ENCODE measurements around the gene LSM4. TPM values are rescaled to one million over a fixed set of nuclear protein-coding genes. Genes with fewer than 3 reads are reported as not detected.

LSM4 gene
- total and polyA plus RNA-seq, 2 of the 13 experiments (the other 11 are each of a cell fraction or from before 2014, with no cell fraction given), result 65.8 to 166 TPM

DNA sequence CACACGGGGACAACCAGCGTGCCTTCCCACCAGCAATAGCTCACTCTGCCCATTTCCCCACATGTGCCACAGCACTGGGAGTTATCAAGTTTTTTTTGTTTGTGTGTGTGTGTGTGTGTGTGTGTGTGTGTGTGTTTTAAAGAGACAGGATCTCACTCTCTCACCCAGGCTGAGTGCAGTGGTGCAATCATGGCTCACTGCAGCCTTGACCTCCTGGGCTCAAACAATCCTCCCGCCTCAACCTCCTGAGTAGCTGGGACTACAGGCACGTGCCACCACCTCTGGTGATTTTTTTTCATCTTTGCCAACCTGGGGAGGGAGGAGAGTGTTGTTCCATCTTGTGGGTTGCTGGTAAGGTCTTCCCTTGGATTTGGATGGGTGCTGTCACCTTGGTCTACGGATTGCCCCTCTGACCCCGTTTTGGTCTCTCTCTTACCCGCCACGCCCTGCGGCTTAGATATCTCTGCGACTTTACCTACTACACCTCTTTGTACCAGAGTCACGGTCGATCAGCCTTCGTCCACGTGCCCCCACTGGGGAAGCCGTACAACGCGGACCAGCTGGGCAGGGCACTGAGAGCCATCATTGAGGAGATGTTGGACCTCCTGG lies 40.2 kb upstream of the LSM4 start (continued):
- TF ChIP-seq ZNF441 (CRISPR knock-in tag; IDR thresholded peaks at IDR 0.05; ENCODE audit: borderline replicate concordance) (peak; percentile 58; the same call in 1 of the 2 replicates), SSRP1 (CRISPR knock-in tag; IDR thresholded peaks at IDR 0.05) (0 out of 2 replicates have a peak, but pooled peaks have one; percentile 33), SOX13 (IDR thresholded peaks at IDR 0.05) (peak; percentile 30; the same call in 1 of the 2 replicates), SOX13 (CRISPR knock-in tag; conservative IDR thresholded peaks at IDR 0.05 in 1 of 2, IDR thresholded peaks at IDR 0.05 in 1 of 2) (peak in 1 of 2 experiments; percentile 70; a peak in 2 of 4 replicates), ZNF598 (CRISPR knock-in tag; IDR thresholded peaks at IDR 0.05; ENCODE audit: borderline replicate concordance) (peak; percentile 7; the same call in 1 of the 2 replicates), ZNF460 (CRISPR knock-in tag; IDR thresholded peaks at IDR 0.05; ENCODE audit: borderline replicate concordance) (peak; percentile 79), ZBTB7B (CRISPR knock-in tag; IDR thresholded peaks at IDR 0.05) (peak; percentile 52; the same call in 1 of the 2 replicates), SPEN (CRISPR knock-in tag; IDR thresholded peaks at IDR 0.05; ENCODE audit: low read depth) (peak; percentile 58; the same call in 1 of the 2 replicates), TBX3 (IDR thresholded peaks at IDR 0.05; ENCODE audit: borderline replicate concordance) (peak; percentile 54; the same call in 1 of the 2 replicates), ZNF605 (CRISPR knock-in tag; IDR thresholded peaks at IDR 0.05) (0 out of 2 replicates have a peak, but pooled peaks have one; percentile 46), ZNF709 (CRISPR knock-in tag; IDR thresholded peaks at IDR 0.05) (no peak), FOXO1 (CRISPR knock-in tag; IDR thresholded peaks at IDR 0.05) (peak; percentile 28; the same call in 1 of the 2 replicates), ZNF75D (CRISPR knock-in tag; IDR thresholded peaks at IDR 0.05; ENCODE audit: borderline replicate concordance) (no peak), PHF21A (CRISPR knock-in tag; IDR thresholded peaks at IDR 0.05) (peak; percentile 53; the same call in 1 of the 2 replicates), RXRA (CRISPR knock-in tag; IDR thresholded peaks at IDR 0.05) (peak; percentile 54; the same call in 1 of the 2 replicates)
- TF ChIP-seq, protein P1, sequence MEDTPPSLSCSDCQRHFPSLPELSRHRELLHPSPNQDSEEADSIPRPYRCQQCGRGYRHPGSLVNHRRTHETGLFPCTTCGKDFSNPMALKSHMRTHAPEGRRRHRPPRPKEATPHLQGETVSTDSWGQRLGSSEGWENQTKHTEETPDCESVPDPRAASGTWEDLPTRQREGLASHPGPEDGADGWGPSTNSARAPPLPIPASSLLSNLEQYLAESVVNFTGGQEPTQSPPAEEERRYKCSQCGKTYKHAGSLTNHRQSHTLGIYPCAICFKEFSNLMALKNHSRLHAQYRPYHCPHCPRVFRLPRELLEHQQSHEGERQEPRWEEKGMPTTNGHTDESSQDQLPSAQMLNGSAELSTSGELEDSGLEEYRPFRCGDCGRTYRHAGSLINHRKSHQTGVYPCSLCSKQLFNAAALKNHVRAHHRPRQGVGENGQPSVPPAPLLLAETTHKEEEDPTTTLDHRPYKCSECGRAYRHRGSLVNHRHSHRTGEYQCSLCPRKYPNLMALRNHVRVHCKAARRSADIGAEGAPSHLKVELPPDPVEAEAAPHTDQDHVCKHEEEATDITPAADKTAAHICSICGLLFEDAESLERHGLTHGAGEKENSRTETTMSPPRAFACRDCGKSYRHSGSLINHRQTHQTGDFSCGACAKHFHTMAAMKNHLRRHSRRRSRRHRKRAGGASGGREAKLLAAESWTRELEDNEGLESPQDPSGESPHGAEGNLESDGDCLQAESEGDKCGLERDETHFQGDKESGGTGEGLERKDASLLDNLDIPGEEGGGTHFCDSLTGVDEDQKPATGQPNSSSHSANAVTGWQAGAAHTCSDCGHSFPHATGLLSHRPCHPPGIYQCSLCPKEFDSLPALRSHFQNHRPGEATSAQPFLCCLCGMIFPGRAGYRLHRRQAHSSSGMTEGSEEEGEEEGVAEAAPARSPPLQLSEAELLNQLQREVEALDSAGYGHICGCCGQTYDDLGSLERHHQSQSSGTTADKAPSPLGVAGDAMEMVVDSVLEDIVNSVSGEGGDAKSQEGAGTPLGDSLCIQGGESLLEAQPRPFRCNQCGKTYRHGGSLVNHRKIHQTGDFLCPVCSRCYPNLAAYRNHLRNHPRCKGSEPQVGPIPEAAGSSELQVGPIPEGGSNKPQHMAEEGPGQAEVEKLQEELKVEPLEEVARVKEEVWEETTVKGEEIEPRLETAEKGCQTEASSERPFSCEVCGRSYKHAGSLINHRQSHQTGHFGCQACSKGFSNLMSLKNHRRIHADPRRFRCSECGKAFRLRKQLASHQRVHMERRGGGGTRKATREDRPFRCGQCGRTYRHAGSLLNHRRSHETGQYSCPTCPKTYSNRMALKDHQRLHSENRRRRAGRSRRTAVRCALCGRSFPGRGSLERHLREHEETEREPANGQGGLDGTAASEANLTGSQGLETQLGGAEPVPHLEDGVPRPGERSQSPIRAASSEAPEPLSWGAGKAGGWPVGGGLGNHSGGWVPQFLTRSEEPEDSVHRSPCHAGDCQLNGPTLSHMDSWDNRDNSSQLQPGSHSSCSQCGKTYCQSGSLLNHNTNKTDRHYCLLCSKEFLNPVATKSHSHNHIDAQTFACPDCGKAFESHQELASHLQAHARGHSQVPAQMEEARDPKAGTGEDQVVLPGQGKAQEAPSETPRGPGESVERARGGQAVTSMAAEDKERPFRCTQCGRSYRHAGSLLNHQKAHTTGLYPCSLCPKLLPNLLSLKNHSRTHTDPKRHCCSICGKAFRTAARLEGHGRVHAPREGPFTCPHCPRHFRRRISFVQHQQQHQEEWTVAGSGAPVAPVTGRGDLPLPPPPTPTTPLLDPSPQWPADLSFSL (CRISPR knock-in tag; IDR thresholded peaks at IDR 0.05), result peak; percentile 97
- TF ChIP-seq, protein P2, sequence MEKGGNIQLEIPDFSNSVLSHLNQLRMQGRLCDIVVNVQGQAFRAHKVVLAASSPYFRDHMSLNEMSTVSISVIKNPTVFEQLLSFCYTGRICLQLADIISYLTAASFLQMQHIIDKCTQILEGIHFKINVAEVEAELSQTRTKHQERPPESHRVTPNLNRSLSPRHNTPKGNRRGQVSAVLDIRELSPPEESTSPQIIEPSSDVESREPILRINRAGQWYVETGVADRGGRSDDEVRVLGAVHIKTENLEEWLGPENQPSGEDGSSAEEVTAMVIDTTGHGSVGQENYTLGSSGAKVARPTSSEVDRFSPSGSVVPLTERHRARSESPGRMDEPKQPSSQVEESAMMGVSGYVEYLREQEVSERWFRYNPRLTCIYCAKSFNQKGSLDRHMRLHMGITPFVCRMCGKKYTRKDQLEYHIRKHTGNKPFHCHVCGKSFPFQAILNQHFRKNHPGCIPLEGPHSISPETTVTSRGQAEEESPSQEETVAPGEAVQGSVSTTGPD (CRISPR knock-in tag; IDR thresholded peaks at IDR 0.05), result 0 out of 2 replicates have a peak, but pooled peaks have one; percentile 56
- TF ChIP-seq, protein P3, sequence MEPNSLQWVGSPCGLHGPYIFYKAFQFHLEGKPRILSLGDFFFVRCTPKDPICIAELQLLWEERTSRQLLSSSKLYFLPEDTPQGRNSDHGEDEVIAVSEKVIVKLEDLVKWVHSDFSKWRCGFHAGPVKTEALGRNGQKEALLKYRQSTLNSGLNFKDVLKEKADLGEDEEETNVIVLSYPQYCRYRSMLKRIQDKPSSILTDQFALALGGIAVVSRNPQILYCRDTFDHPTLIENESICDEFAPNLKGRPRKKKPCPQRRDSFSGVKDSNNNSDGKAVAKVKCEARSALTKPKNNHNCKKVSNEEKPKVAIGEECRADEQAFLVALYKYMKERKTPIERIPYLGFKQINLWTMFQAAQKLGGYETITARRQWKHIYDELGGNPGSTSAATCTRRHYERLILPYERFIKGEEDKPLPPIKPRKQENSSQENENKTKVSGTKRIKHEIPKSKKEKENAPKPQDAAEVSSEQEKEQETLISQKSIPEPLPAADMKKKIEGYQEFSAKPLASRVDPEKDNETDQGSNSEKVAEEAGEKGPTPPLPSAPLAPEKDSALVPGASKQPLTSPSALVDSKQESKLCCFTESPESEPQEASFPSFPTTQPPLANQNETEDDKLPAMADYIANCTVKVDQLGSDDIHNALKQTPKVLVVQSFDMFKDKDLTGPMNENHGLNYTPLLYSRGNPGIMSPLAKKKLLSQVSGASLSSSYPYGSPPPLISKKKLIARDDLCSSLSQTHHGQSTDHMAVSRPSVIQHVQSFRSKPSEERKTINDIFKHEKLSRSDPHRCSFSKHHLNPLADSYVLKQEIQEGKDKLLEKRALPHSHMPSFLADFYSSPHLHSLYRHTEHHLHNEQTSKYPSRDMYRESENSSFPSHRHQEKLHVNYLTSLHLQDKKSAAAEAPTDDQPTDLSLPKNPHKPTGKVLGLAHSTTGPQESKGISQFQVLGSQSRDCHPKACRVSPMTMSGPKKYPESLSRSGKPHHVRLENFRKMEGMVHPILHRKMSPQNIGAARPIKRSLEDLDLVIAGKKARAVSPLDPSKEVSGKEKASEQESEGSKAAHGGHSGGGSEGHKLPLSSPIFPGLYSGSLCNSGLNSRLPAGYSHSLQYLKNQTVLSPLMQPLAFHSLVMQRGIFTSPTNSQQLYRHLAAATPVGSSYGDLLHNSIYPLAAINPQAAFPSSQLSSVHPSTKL (CRISPR knock-in tag; IDR thresholded peaks at IDR 0.05), result peak; percentile 81
